GM19023 (cell line): Measurements from ENCODE around the gene ATP11C.
"Not testable (repeated sequence)": the region's sequence is repeated elsewhere in the genome, so short reads cannot be mapped to it uniquely, and the experiment has no call there.

ENCODE experiments used
- ATAC-seq: cut with Tn5 transposase; IDR thresholded peaks from one replicate; pipeline ENCODE4 v1.9.1; 2021; ENCODE audit warnings: mild to moderate bottlenecking, moderate library complexity; ENCODE audit not compliant: unreplicated experiment

Gene ATP11C

GRCh38 chrX:139738581-139738980 lies 194.3 kb downstream of the ATP11C start:
- ATAC-seq, result no peak

- ATAC-seq, result no peak
Observed at GRCh38 chrX:139736151-139736550, 196.7 kb downstream of the ATP11C start.

- ATAC-seq, result no peak
Observed at GRCh38 chrX:139734996-139735395, 197.9 kb downstream of the ATP11C start.

- ATAC-seq, result peak; percentile 87
Observed at GRCh38 chrX:139725720-139726119, 207.1 kb downstream of the ATP11C start.

DNA sequence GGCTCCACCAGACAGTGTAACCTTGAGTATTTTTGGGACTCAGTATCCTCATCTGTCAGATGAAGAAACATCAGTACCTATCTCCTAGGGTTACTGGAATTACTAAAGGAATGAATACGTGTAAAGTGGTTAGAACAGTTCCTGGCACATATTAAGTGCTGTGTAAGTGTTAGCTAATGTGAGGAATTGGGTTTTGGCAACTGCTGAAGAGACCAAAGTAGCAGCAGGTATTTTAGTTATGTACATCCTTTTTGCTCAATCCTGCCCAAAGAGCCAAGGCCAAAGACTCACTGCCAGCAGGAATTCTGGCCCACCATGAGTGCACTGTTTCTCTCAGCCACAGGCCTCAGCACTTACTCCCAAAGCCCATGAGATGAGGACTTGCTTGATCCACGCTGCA lies 208.2 kb downstream of the ATP11C start:
- no peak for ATAC-seq

DNA sequence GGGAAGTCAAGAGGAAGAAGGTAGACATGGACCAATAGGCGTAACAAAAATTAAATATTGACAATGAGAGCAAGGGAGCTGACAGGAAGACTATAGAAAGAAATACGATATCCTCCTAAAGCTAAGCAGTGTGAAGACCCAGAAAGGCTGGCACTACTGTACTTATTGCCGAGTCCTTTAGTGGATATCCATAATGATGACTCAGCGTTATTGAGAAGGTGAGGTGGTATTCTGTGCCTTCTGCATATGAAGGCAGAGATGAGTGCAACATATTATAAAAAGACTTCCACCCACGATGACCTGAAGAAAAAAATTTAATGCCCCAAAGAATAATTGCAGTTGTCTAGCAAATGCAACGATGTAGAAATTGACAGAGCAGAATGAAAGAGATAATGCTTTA lies 211.9 kb downstream of the ATP11C start:
- ATAC-seq, result no peak

DNA sequence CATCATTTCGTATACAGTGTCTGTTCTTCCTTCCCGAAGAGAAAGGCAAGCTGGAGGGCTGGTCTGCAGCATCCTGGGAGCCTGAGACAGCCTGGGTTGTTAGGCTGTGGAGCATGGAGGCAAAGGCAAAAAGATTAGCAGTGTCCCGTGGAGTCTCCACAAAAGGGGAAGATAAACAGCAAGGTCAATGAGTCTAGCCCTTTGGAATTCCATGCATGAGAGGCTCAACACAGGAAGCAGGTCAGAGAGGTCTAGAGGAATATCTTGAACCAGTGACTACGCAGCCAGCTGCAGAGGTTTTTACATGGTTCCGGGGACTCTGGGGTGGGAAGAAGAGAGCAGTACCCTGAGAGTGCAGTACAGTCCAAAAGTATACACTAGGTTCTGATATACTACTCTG lies 212.7 kb downstream of the ATP11C start:
- no peak for ATAC-seq

DNA sequence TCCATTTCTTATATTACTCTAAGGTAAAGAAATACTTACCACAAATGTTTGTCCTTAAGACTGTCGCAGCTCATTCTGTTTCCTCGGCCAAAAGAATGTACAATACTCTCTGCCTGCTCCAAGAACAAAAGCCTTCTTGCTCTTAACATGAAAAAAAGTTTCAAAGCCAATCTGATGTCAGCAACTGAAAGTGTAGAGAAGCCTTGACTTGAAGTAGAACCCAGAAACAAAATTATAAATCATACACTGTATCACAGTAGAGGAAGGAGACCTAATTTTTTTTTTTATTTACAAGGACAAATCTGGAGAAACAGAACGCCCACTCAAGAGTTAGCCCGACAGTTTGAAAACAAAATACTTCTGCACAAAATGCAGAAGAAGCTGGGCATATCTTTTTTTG lies 224.8 kb downstream of the ATP11C start, which contains the start of gene MCF2:
MCF2 (minus strand) TSS at position 101 of the 400 bp plus-strand sequence. CDS start 56,423 bp downstream, outside the sequence.
- no peak for ATAC-seq

DNA sequence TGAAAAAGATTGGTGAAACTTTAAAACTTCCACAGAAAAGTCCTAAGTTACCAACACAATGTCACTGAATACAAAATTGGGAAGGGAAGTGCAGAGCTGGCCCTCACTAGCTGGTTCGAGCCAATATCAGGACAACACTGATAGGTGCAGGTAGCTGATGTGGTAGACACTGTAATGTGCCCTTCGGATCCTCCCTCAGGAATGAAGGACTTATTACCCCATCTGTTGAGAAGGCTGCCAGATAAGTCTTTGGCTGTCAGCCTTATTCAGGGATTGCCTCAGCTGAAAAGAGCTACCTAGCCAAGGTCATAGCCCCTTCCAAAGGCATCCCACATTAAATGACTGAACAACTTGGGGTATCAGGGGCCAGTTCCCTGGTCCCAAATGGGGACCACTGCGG lies 230.2 kb downstream of the ATP11C start:
- ATAC-seq, result no peak

DNA sequence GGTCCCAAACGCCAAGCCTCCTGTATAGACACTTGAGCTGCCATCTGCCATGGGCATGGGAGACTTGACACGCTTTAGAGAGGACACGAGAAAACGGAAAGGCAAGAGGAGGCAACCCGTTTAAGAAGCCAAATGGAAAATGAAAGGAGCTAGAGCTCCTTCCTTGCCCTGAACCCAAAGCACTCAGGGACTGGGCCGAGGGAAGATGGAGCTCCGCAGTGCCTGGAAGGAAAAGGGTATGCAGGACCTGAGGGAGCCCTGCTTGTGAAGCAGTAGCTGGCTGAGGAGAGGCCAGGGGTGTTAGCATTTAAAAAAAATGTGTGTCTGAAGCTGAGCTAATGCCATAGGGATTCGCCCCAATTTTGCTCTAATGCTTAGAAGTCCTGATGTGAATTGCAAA lies 239.9 kb downstream of the ATP11C start:
- ATAC-seq, result peak; percentile 16

DNA sequence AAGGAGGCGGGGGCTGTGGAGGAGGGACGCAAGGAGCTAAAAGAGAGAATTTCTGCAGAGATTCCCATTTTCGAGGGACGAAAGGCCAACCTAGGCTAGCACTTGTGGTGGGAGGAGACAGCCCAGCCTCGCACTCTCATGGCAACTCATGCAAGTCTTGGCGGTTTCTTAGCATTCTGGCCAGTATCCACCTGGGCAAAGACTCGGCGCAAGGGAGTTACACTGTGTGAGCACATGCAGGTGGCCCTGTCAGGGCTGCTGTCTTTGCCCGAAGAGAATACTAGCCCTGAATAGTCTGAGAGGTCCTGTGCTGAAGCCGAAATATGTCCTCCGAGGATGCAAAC lies 240.4 kb downstream of the ATP11C start:
- peak; percentile 37 for ATAC-seq

- peak; percentile 47 for ATAC-seq
Observed at GRCh38 chrX:139691843-139692505, 240.9 kb downstream of the ATP11C start.

DNA sequence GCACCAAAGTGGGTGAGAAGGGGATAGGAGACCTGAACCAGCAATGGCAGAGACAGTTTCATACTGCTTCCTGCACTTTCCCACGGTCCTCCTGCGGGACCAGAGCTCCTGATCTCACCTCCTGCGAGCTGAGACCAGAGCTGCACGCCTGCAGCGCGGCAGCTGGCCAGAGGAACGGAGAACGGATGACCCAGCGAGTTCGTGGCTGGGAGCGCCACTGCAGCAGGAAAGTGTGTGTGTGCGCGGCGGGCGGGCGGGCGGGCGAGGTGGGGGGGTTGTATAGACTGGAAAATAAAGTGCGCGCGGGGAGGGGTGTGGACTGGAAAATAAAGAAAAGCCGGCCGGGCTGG lies 241.4 kb downstream of the ATP11C start:
- peak; percentile 21 for ATAC-seq

DNA sequence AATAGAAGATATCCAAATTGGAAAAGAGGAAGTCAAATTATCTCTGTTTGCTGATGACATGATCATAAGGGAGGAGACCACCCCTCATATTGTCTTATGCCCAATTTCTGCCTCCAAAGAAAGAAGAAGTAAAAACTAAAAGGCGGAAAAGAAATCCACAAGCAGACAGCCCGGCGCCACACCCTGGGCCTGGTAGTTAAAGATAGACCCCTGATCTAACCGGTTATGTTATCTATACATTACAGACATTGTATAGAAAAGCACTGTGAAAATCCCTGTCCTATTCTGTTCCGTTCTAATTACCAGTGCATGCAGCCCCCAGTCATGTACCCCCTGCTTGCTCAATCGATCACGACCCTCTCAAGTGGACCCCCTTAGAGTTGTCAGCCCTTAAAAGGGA lies 247.7 kb downstream of the ATP11C start:
- ATAC-seq, result not testable (repeated sequence)

DNA sequence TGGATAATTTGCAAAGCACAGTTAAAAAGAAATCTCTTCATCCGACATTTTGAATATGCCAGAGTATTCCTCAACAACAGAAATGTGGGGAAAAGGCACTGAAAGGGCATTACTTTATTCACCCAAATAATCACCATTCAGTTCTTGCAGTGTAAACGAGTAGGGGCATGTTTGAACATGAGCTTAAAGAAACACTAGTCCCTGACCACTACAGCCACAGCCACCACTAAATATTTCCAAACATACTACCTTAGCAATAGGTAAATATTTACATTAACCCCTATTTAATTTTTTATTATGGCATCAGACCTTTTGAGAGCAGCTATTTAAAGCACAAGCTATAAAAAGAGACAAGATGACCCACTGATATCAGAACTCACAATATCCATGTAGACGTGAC lies 252.5 kb downstream of the ATP11C start:
- no peak for ATAC-seq
